ENCODE results near the gene VPS35L. TPM values are rescaled to one million over a fixed set of nuclear protein-coding genes. Genes with fewer than 3 reads are reported as not detected.

Gene VPS35L
- total RNA-seq, 2 donors from 2014 or later = 58.8 to 74.0 TPM

GRCh38 chr16:19717314-19717713 is 161.8 kb downstream of the VPS35L start:
- no peak for TF ChIP-seq POLR2A (IDR thresholded peaks at IDR 0.05)
- no peak for TF ChIP-seq POLR2AphosphoS5 (IDR thresholded peaks at IDR 0.05)
- no peak for TF ChIP-seq CTCF (IDR thresholded peaks at IDR 0.05)
- H3K27ac ChIP-seq = peak overlapping the region in 1 of 2 donors; percentile 67
- under 1% methylated on average over 10 of the region's 10 CpGs for whole genome bisulfite sequencing

GRCh38 chr16:19717741-19718623 is 162.5 kb downstream of the VPS35L start, which contains the start of the genes IQCK and KNOP1:
TSS of gene IQCK (plus strand) at chr16:19718271. CDS start at chr16:19718307, 36 bp downstream.
TSS of gene KNOP1 (minus strand) at chr16:19718227. CDS start at chr16:19715035, 3,192 bp downstream.
- Histone ChIP-seq H3K9me3 (no peaks in the 10 kb centered on the region), H3K27ac (peak within 1 kb of the TSS; percentile 67 to 69), H3K27me3 (replicated peaks; ENCODE audit: insufficient read depth) (no peaks in the 10 kb centered on the region), H3K36me3 (peaks cover 3 to 5% of the 10 kb centered on the region in 2 donors), H3K4me3 (peak within 1 kb of the TSS; percentile 95 to 98), H3K4me1 (replicated peaks) (no peaks in the 10 kb centered on the region)
- peak; percentile 84 for DNase-seq (ENCODE audit: low spot score)
- TF ChIP-seq POLR2A (IDR thresholded peaks at IDR 0.05) = no peak
- TF ChIP-seq POLR2AphosphoS5 (IDR thresholded peaks at IDR 0.05) = peak; percentile 87
- TF ChIP-seq CTCF (IDR thresholded peaks at IDR 0.05) = peak in 1 of 4 experiments; percentile 17
- intact Hi-C loops (cut with DNase I) = loop anchor here (5.0 to 10.0 kb wide), 2 partner anchors 113 to 164 kb away; partner anchors contain the start of gene GPRC5B
- WGBS = 0% methylated on average over 65 of the region's 88 CpGs

More at GRCh38 chr16:19717314-19717713, 161.8 kb downstream of the VPS35L start:
- H3K36me3 ChIP-seq = peaks cover 3 to 5% of the 10 kb centered on the region in 2 donors
- H3K4me1 ChIP-seq (replicated peaks) = no peaks in the 10 kb centered on the region
- H3K27me3 ChIP-seq (replicated peaks; ENCODE audit: insufficient read depth) = no peaks in the 10 kb centered on the region
- intact Hi-C loops (cut with DNase I) = loop anchor here (5.0 to 10.0 kb wide), 2 partner anchors 113 to 165 kb away; partner anchors contain the start of gene GPRC5B
- no peak for DNase-seq (ENCODE audit: low spot score)
- H3K4me3 ChIP-seq = peak overlapping the region; percentile 95 to 98
- no peaks in the 10 kb centered on the region for H3K9me3 ChIP-seq

- H3K9me3 ChIP-seq = no peaks in the 10 kb centered on the region
- intact Hi-C loops (cut with DNase I) = loop anchor here (5.0 to 10.0 kb wide), 2 partner anchors 114 to 164 kb away; partner anchors contain the start of gene GPRC5B
- peak overlapping the region; percentile 67 to 69 for H3K27ac ChIP-seq
- H3K27me3 ChIP-seq (replicated peaks; ENCODE audit: insufficient read depth) = no peaks in the 10 kb centered on the region
- DNase-seq (ENCODE audit: low spot score) = no peak
- H3K36me3 ChIP-seq = peaks cover 3 to 5% of the 10 kb centered on the region in 2 donors
- no peak for TF ChIP-seq POLR2AphosphoS5 (IDR thresholded peaks at IDR 0.05)
- TF ChIP-seq CTCF (IDR thresholded peaks at IDR 0.05) = no peak
- no peak for TF ChIP-seq POLR2A (IDR thresholded peaks at IDR 0.05)
- WGBS = 0% methylated on average over 21 of the region's 21 CpGs
- peak overlapping the region; percentile 95 to 98 for H3K4me3 ChIP-seq
- no peaks in the 10 kb centered on the region for H3K4me1 ChIP-seq (replicated peaks)
Measured at GRCh38 chr16:19718624-19718965, 163.1 kb downstream of the VPS35L start.

GRCh38 chr16:19722269-19722952 is 166.9 kb downstream of the VPS35L start:
- no peak for DNase-seq (ENCODE audit: low spot score)
- H3K36me3 ChIP-seq = no peaks in the 10 kb centered on the region
- no peaks in the 10 kb centered on the region for H3K9me3 ChIP-seq
- no peaks in the 10 kb centered on the region for H3K4me1 ChIP-seq (replicated peaks)
- intact Hi-C loops (cut with DNase I) = no loop called here
- no peak for TF ChIP-seq CTCF (IDR thresholded peaks at IDR 0.05)
- TF ChIP-seq POLR2A (IDR thresholded peaks at IDR 0.05) = no peak
- no peaks in the 10 kb centered on the region for H3K27me3 ChIP-seq (replicated peaks; ENCODE audit: insufficient read depth)
- no peak overlapping the region for H3K27ac ChIP-seq
- WGBS = 87% methylated on average over 11 of the region's 11 CpGs
- H3K4me3 ChIP-seq = no peak overlapping the region

All from prostate gland (tissue), 2 donors.